ENCODE results near the gene ZNF467.

The ZNF467 gene

DNA sequence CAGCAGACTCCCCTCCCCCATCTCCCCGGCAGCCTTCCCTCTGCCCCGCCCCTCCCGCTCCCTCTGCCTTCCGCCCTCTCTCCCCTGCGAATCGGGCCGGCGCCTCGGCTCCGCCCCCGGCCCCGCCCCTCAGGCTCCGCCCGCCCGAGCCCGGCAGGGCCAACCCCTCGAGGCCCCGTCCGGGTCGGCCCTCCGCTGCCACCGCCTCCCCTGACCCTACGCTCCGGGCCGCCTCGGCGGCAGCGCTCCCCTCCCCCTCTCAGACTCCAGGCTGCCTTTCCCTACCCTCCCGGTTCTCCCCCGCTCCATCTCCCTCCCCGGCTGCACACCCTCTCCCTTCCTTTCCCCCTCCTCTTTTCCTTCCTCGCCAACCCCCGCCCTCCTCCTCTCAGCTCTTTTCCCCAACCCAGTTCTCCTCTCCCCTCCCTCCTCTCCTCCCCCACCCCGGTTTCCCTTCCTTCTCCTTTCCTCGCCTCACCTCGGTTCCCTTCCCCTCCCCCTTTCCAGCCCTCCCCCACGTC is 1.6 kb downstream of the ZNF467 start:
- TF ChIP-seq, protein P1, sequence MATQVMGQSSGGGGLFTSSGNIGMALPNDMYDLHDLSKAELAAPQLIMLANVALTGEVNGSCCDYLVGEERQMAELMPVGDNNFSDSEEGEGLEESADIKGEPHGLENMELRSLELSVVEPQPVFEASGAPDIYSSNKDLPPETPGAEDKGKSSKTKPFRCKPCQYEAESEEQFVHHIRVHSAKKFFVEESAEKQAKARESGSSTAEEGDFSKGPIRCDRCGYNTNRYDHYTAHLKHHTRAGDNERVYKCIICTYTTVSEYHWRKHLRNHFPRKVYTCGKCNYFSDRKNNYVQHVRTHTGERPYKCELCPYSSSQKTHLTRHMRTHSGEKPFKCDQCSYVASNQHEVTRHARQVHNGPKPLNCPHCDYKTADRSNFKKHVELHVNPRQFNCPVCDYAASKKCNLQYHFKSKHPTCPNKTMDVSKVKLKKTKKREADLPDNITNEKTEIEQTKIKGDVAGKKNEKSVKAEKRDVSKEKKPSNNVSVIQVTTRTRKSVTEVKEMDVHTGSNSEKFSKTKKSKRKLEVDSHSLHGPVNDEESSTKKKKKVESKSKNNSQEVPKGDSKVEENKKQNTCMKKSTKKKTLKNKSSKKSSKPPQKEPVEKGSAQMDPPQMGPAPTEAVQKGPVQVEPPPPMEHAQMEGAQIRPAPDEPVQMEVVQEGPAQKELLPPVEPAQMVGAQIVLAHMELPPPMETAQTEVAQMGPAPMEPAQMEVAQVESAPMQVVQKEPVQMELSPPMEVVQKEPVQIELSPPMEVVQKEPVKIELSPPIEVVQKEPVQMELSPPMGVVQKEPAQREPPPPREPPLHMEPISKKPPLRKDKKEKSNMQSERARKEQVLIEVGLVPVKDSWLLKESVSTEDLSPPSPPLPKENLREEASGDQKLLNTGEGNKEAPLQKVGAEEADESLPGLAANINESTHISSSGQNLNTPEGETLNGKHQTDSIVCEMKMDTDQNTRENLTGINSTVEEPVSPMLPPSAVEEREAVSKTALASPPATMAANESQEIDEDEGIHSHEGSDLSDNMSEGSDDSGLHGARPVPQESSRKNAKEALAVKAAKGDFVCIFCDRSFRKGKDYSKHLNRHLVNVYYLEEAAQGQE (IDR thresholded peaks at IDR 0.05; ENCODE audit: insufficient read depth in 1 of 2, low read depth in 2 of 2, low read length in 2 of 2) = no peak
- TF ChIP-seq FOXP2 (optimal IDR thresholded peaks at IDR 0.05; ENCODE audit: borderline replicate concordance, extremely low read depth, extremely low read length, insufficient read depth) (peak; percentile 59), TAF1 (IDR thresholded peaks at IDR 0.05; ENCODE audit: borderline replicate concordance, insufficient read depth, low read length) (no peak), POLR2AphosphoS5 (IDR thresholded peaks at IDR 0.05; ENCODE audit: low read depth, low read length) (0 out of 2 replicates have a peak, but pooled peaks have one; percentile 36)

DNA sequence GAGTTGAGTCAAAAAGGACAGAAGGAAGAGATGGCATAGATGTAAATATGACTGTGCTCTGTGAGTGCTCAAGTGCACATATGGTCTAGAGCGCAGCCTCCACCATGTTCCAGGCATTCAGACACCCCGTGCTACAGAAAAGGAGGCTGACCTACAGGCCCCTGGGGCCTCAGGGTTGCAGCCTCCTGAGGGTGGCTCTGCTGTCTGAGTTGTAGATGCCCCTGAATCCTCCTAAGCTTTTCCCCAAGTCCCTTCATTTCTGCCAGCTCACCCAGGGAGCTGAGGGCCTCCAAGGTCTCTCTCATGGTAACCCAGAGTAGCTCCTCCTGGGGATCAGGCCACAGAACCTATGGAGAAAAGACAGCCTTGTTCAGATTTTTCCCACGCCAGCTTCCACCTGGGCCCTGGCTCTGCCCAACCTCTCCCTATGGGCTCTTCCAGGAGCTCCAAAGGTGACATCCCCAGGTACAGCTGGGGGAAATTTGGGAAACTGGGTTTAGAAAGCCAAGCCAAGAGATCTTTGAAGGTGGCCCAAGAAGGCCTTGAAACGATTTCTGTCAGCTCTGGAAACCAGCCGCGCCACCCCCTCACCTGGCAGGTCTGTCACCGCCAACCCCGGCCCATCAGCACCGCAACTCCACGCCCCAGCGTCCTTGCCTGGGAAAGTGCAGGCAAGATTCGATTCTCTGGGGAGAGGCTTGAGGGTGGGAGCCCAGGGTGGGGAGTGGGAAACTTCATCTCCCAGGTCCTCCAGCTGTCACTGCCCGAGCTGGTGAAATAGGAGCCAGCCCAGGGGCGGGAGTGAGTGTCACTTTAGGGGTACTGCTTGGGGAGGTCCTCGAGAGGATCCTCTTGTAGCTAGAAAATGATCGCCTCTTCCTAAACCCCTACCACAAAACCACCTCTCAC is 2.4 kb downstream of the ZNF467 start:
- TF ChIP-seq POLR2AphosphoS5 (IDR thresholded peaks at IDR 0.05; ENCODE audit: low read depth, low read length) (no peak), TAF1 (IDR thresholded peaks at IDR 0.05; ENCODE audit: borderline replicate concordance, insufficient read depth, low read length) (no peak), SIN3A (IDR thresholded peaks at IDR 0.05; ENCODE audit: borderline replicate concordance, insufficient read depth, low read length) (no peak)
- TF ChIP-seq, protein P1 (IDR thresholded peaks at IDR 0.05; ENCODE audit: insufficient read depth in 1 of 2, low read depth in 2 of 2, low read length in 2 of 2) = no peak

DNA sequence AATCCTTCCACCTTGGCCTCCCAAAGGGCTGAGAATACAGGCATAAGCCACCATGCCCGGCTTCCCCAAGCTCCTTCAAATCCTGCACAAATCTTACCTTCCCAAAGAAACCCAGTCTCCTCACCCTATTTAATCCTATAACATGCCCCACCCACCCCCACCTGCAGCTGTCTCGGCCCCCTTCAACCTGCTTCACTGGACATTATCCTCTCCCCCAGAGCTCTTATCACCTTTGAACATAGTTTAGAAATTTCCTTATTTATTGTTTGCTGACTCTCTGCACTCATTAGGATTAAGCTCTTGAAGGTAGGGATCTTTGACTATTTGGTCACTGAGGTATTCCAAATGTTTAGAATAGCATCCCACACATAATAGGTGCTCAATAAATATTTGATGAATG is 3.5 kb downstream of the ZNF467 start:
- TF ChIP-seq SIN3A (IDR thresholded peaks at IDR 0.05; ENCODE audit: borderline replicate concordance, insufficient read depth, low read length) (no peak), TAF1 (IDR thresholded peaks at IDR 0.05; ENCODE audit: borderline replicate concordance, insufficient read depth, low read length) (no peak), FOXP2 (optimal IDR thresholded peaks at IDR 0.05; ENCODE audit: borderline replicate concordance, extremely low read depth, extremely low read length, insufficient read depth) (no peak), POLR2AphosphoS5 (IDR thresholded peaks at IDR 0.05; ENCODE audit: low read depth, low read length) (no peak)
- TF ChIP-seq, protein P1 (IDR thresholded peaks at IDR 0.05; ENCODE audit: insufficient read depth in 1 of 2, low read depth in 2 of 2, low read length in 2 of 2) = no peak

DNA sequence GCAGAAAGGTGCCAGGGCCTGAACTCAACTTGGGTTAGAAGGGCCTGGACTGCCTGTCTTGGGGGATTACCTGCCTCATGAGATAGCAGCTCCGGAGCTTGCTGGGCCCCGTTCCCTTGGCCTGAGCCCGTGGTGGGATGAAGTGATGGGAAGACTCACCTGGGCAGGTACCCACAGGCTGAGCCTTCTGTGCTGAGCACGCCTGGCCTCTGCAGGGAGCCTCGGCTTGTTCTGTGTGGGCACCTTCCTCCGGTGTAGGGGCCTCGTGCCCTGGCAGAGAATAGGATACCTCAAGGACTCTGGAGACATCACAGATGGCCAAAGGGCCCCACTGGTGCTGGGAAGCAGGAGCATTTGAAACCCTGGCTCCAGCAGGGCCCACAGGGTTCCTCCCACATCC is 4.5 kb downstream of the ZNF467 start:
- no peak for TF ChIP-seq POLR2AphosphoS5 (IDR thresholded peaks at IDR 0.05; ENCODE audit: low read depth, low read length)
- no peak for TF ChIP-seq TAF1 (IDR thresholded peaks at IDR 0.05; ENCODE audit: borderline replicate concordance, insufficient read depth, low read length)
- TF ChIP-seq, protein P1 (IDR thresholded peaks at IDR 0.05; ENCODE audit: insufficient read depth in 1 of 2, low read depth in 2 of 2, low read length in 2 of 2) = no peak
- TF ChIP-seq FOXP2 (optimal IDR thresholded peaks at IDR 0.05; ENCODE audit: borderline replicate concordance, extremely low read depth, extremely low read length, insufficient read depth) = no peak
- TF ChIP-seq SIN3A (IDR thresholded peaks at IDR 0.05; ENCODE audit: borderline replicate concordance, insufficient read depth, low read length) = no peak
